Measurements from ENCODE around the gene PBX1. TPM values are rescaled to one million over a fixed set of nuclear protein-coding genes. Genes with fewer than 3 reads are reported as not detected.

Gene PBX1
- total RNA-seq, 1 donor from 2014 or later = 71.7 TPM

- H3K36me3 Mint-ChIP-seq (ENCODE audit: low read depth) = peaks cover 18% of the 10 kb centered on the region
- DNase-seq (ENCODE audit: low read depth, low spot score) = no peak
- H3K9me3 Mint-ChIP-seq = no peaks in the 10 kb centered on the region
- TF ChIP-seq CTCF (conservative IDR thresholded peaks at IDR 0.05) = no peak
- peaks cover 14% of the 10 kb centered on the region for H3K4me1 Mint-ChIP-seq
- H3K4me3 Mint-ChIP-seq = no peak overlapping the region
- H3K27ac Mint-ChIP-seq (ENCODE audit: unreplicated experiment) = peak overlapping the region; percentile 52
- H3K27me3 Mint-ChIP-seq (ENCODE audit: low read depth) = no peaks in the 10 kb centered on the region
Observed at GRCh38 chr1:164842870-164843269, 283.9 kb downstream of the PBX1 start.

DNA sequence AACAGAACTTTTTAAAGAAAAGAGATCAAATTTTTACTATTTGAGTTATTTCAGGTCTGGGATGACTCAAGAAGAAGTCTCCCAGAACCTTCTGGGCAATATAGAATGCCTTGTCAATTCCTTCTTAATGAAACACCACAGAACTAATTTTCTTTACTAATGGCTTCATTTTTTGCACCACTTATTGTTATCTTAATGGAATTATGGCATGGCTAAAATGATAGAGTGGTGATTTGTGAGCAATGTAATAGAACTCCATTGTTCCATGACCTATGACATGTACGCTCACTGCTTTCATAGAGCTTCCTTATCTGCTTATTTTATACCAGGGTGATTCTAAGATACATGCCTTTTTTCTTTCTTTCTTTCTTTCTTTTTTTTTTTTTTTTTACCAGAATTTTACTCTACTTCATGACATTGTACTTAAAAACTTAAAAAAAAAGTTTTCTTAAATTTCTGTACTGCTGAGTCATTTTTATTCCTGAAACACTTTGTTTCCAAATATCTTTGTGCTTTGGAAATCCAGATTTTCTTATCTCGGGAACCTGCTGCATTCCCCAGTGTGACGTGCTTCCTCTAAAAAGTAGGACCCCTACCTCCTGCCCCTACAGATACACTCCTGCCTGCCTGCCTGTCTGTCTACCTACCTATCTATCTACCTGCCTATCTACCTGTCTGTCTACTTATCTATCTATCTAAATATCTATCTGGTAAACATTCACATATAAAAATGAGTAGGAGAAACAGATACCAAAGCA is 284.9 kb downstream of the PBX1 start:
- no peaks in the 10 kb centered on the region for H3K27me3 Mint-ChIP-seq (ENCODE audit: low read depth)
- peaks cover 25% of the 10 kb centered on the region for H3K36me3 Mint-ChIP-seq (ENCODE audit: low read depth)
- no peak for TF ChIP-seq CTCF (conservative IDR thresholded peaks at IDR 0.05)
- DNase-seq (ENCODE audit: low read depth, low spot score) = no peak
- no peaks in the 10 kb centered on the region for H3K9me3 Mint-ChIP-seq
- H3K4me3 Mint-ChIP-seq = no peak overlapping the region
- no peak overlapping the region for H3K27ac Mint-ChIP-seq (ENCODE audit: unreplicated experiment)
- peaks cover 14% of the 10 kb centered on the region for H3K4me1 Mint-ChIP-seq

DNA sequence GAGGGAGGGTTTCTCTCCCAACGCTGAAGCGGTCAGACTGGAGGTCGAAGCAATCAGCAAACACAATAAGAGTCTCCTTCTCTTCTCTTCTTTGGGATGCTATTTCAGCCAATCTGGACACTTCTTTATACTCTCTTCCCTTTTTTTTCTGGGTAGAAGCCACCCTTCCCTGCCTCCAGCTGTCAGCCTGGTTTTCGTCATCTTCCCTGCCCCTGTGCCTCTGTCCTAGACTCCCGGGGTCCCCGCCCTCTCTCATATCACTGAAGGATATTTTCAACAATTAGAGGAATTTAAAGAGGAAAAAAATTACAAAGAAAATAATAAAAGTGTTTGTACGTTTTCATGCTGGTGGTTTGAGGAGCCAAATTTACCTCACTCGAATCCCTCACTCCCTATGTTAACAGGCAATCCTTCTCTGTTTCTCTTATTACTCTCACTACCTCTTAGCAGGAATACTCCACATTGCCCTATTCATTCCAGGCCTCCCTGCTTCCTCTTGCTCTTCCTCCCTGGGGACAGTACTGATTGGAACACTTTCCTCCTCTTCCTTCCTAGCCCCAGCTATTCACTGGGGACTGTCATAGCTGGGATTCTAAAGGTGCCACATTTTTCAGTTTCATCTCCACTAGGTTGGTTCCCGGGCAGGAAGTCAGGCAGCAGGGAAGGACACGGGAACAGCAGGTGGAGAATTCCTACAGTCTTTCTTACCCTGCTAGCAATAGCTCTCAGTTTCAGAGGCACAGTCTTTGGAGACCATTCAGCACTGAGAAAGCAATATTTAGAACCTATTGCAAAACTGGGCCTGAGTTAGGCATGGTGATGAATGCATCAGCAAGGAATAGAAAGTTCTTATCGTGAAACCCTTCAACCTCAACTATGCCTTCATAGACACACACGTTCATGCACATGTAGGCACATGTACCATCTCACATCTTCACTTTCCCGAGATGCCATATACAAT is 288.0 kb downstream of the PBX1 start:
- Mint-ChIP-seq H3K27me3 (ENCODE audit: low read depth) (no peaks in the 10 kb centered on the region), H3K4me1 (peaks cover 14% of the 10 kb centered on the region), H3K4me3 (no peak overlapping the region), H3K36me3 (ENCODE audit: low read depth) (peaks cover 31% of the 10 kb centered on the region), H3K9me3 (no peaks in the 10 kb centered on the region), H3K27ac (ENCODE audit: unreplicated experiment) (no peak overlapping the region)
- DNase-seq (ENCODE audit: low read depth, low spot score) = no peak
- no peak for TF ChIP-seq CTCF (conservative IDR thresholded peaks at IDR 0.05)

DNA sequence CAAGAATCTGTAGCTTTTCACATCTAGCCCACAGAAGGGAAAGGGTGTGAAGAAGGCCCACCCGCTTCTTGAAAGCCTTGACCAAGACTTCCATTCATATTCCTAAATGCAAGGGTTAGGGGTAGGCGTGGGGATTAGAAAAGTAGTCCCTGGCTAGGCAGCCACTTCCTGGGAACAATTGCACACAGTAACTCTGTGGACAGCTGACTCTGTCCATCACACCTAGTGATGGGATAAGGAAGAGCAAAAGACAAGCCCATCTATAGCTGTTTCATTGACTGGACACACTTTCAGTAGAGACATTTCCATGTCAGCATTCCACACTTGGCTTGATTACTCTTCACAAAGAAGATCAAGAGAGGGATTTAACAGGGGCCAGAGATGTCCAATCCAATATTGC is 294.2 kb downstream of the PBX1 start:
- Mint-ChIP-seq H3K36me3 (ENCODE audit: low read depth) (peaks cover 15% of the 10 kb centered on the region), H3K27me3 (ENCODE audit: low read depth) (no peaks in the 10 kb centered on the region), H3K9me3 (no peaks in the 10 kb centered on the region), H3K27ac (ENCODE audit: unreplicated experiment) (no peak overlapping the region), H3K4me1 (peaks cover 15% of the 10 kb centered on the region), H3K4me3 (no peak overlapping the region)
- no peak for TF ChIP-seq CTCF (conservative IDR thresholded peaks at IDR 0.05)
- DNase-seq (ENCODE audit: low read depth, low spot score) = no peak

DNA sequence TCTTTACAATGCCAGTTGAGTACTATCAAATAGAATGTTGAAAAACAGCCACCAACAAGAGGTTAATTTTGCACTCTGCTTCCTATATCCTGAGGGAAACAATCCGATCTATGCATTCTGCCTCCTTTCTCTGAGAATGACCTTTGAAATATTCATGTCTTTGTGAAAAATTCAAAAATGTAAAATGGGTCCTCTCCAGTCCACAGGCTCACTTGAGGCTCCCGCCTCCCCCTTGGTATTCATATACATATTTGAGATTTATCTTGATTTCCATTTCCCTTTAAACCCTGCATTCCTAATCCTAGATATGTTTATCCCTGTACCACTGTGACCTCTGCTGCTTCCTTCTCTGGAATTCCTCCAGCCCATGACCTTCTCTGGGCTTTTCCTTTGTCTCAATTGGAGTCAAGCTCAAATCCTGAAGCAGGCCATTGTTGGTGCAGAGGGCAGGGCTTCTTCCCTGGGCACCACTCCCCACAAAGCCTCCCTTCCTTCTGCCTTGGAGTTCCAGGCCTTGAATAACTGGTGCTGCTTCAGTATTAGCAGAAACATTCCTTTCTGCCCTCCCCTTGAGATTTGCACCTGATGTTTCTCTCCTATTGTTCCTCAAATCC is 296.8 kb downstream of the PBX1 start:
- TF ChIP-seq CTCF (conservative IDR thresholded peaks at IDR 0.05) = no peak
- H3K9me3 Mint-ChIP-seq = no peaks in the 10 kb centered on the region
- no peaks in the 10 kb centered on the region for H3K27me3 Mint-ChIP-seq (ENCODE audit: low read depth)
- peaks cover 15% of the 10 kb centered on the region for H3K4me1 Mint-ChIP-seq
- H3K27ac Mint-ChIP-seq (ENCODE audit: unreplicated experiment) = no peak overlapping the region
- no peak overlapping the region for H3K4me3 Mint-ChIP-seq
- H3K36me3 Mint-ChIP-seq (ENCODE audit: low read depth) = no peaks in the 10 kb centered on the region
- DNase-seq (ENCODE audit: low read depth, low spot score) = no peak
